ENCODE results near the gene GMPPB.

DNA sequence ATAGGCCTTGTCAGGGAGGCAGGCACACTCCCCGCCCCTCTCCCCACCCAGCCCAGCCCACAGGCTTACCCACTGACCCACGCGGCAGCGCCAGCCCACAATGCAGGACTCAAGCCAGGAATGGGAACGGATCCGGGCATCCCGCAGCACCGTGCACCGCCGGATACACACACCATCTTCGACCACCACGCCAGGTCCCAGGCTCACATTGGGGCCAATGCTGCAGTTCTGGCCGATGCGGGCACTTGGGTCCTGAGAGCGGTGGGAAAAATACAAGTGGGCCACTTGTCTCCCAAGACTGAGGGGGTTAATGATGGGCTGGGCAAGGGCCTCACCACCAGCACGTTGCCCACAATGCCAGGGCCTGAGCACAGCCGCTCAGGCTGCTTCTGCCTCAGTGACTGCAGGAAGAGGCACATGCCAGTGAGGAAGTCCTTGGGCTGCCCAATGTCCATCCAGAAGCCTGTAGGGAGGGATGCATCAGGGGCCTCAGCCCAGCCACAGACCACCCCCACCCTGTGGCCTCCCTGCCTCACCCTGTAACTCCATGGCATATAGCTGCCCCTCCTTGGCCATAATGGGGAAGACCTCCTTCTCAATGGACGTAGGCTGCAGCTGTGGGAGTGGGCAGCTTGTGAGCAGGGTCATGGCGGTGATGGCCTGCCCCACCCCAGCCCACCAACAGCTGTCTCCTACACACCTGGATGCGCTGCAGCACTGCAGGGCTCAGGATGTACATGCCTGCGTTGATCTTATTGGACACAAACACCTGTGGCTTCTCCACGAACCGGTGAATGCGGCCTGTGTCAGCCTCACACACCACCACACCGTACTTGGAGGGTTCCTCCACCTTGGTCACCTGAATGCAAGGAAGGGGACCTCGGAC, 1.6 kb downstream of the GMPPB start:
- TF ChIP-seq, protein P1, sequence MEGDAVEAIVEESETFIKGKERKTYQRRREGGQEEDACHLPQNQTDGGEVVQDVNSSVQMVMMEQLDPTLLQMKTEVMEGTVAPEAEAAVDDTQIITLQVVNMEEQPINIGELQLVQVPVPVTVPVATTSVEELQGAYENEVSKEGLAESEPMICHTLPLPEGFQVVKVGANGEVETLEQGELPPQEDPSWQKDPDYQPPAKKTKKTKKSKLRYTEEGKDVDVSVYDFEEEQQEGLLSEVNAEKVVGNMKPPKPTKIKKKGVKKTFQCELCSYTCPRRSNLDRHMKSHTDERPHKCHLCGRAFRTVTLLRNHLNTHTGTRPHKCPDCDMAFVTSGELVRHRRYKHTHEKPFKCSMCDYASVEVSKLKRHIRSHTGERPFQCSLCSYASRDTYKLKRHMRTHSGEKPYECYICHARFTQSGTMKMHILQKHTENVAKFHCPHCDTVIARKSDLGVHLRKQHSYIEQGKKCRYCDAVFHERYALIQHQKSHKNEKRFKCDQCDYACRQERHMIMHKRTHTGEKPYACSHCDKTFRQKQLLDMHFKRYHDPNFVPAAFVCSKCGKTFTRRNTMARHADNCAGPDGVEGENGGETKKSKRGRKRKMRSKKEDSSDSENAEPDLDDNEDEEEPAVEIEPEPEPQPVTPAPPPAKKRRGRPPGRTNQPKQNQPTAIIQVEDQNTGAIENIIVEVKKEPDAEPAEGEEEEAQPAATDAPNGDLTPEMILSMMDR (IDR thresholded peaks at IDR 0.05): no peak
- TF ChIP-seq POLR2A (IDR thresholded peaks at IDR 0.05): no peak

Measured in heart left ventricle (tissue), 13 donors.